Measurements from ENCODE around the gene PHACTR2.
A peak's percentile ranks its signal among the peaks of the same experiment; 100 is the strongest.

Gene PHACTR2

GRCh38 chr6:143803769-143804568 lies 126.2 kb downstream of the PHACTR2 start:
- no CpG with 5 or more reads among the region's 9 CpGs for WGBS (ENCODE audit: extremely low coverage, insufficient coverage, low lambda C conversion rate)
- Histone ChIP-seq H3K36me3 (ENCODE audit: control insufficient read depth, insufficient read depth, low read length) (peaks cover 4% of the 10 kb centered on the region), H3K4ac (ENCODE audit: low read depth, low read length) (peak overlapping the region; percentile 72)

GRCh38 chr6:143804835-143805239 lies 127.1 kb downstream of the PHACTR2 start:
- Histone ChIP-seq H3K79me2 (ENCODE audit: control insufficient read depth, insufficient read depth, low read length) (no peaks in the 10 kb centered on the region), H3K4me3 (ENCODE audit: low read length) (no peak overlapping the region), H2BK5ac (ENCODE audit: low read length) (no peak overlapping the region), H3K4ac (ENCODE audit: low read depth, low read length) (no peak overlapping the region), H3K4me2 (ENCODE audit: low read length) (no peak overlapping the region), H2BK15ac (replicated peaks; ENCODE audit: low read depth) (no peak overlapping the region), H2BK120ac (ENCODE audit: low read depth, low read length) (no peak overlapping the region), H4K5ac (ENCODE audit: low read length) (no peak overlapping the region), H3K79me1 (ENCODE audit: low read length) (no peaks in the 10 kb centered on the region), H3K9ac (ENCODE audit: low read length) (no peak overlapping the region), H3K23ac (ENCODE audit: low read length) (no peak overlapping the region), H3K56ac (ENCODE audit: low read length) (no peak overlapping the region), H4K8ac (ENCODE audit: low read depth, low read length) (no peak overlapping the region), H3K36me3 (ENCODE audit: control insufficient read depth, insufficient read depth, low read length) (peaks cover 4% of the 10 kb centered on the region), H2AK5ac (ENCODE audit: low read length) (no peak overlapping the region), H3K4me1 (ENCODE audit: control insufficient read depth, low read depth, low read length) (no peaks in the 10 kb centered on the region), H3K27me3 (ENCODE audit: insufficient read depth, low read length, poor library complexity) (no peaks in the 10 kb centered on the region), H3K27ac (ENCODE audit: low read depth, low read length) (no peak overlapping the region), H3K18ac (ENCODE audit: low read length) (no peak overlapping the region)
- no CpG with 5 or more reads among the region's 4 CpGs for WGBS (ENCODE audit: extremely low coverage, insufficient coverage, low lambda C conversion rate)
- no peak for DNase-seq

More at GRCh38 chr6:143803769-143804568, 126.2 kb downstream of the PHACTR2 start:
- Histone ChIP-seq H3K4me1 (ENCODE audit: control insufficient read depth, low read depth, low read length) (no peaks in the 10 kb centered on the region), H3K23ac (ENCODE audit: low read length) (no peak overlapping the region), H3K18ac (ENCODE audit: low read length) (no peak overlapping the region), H3K79me1 (ENCODE audit: low read length) (no peaks in the 10 kb centered on the region), H3K9ac (ENCODE audit: low read length) (no peak overlapping the region), H3K56ac (ENCODE audit: low read length) (peak overlapping the region; percentile 36), H3K79me2 (ENCODE audit: control insufficient read depth, insufficient read depth, low read length) (no peaks in the 10 kb centered on the region), H4K8ac (ENCODE audit: low read depth, low read length) (no peak overlapping the region), H3K4me3 (ENCODE audit: low read length) (no peak overlapping the region), H2AK5ac (ENCODE audit: low read length) (no peak overlapping the region), H3K27ac (ENCODE audit: low read depth, low read length) (peak overlapping the region; percentile 0), H2BK120ac (ENCODE audit: low read depth, low read length) (peak overlapping the region; percentile 19), H3K27me3 (ENCODE audit: insufficient read depth, low read length, poor library complexity) (no peaks in the 10 kb centered on the region), H2BK5ac (ENCODE audit: low read length) (no peak overlapping the region), H4K5ac (ENCODE audit: low read length) (peak overlapping the region; percentile 59), H3K4me2 (ENCODE audit: low read length) (no peak overlapping the region), H2BK15ac (replicated peaks; ENCODE audit: low read depth) (no peak overlapping the region)
- peak; percentile 82 for DNase-seq

- H3K9ac ChIP-seq (ENCODE audit: low read length) = no peak overlapping the region
- peaks cover 4% of the 10 kb centered on the region for H3K36me3 ChIP-seq (ENCODE audit: control insufficient read depth, insufficient read depth, low read length)
- H2BK15ac ChIP-seq (replicated peaks; ENCODE audit: low read depth) = no peak overlapping the region
- H3K27ac ChIP-seq (ENCODE audit: low read depth, low read length) = no peak overlapping the region
- H2BK120ac ChIP-seq (ENCODE audit: low read depth, low read length) = no peak overlapping the region
- no peak overlapping the region for H3K23ac ChIP-seq (ENCODE audit: low read length)
- no peaks in the 10 kb centered on the region for H3K79me2 ChIP-seq (ENCODE audit: control insufficient read depth, insufficient read depth, low read length)
- H3K56ac ChIP-seq (ENCODE audit: low read length) = no peak overlapping the region
- no peak overlapping the region for H4K5ac ChIP-seq (ENCODE audit: low read length)
- WGBS (ENCODE audit: extremely low coverage, insufficient coverage, low lambda C conversion rate) = no CpG with 5 or more reads among the region's 8 CpGs
- H3K79me1 ChIP-seq (ENCODE audit: low read length) = no peaks in the 10 kb centered on the region
- no peaks in the 10 kb centered on the region for H3K4me1 ChIP-seq (ENCODE audit: control insufficient read depth, low read depth, low read length)
- H3K4ac ChIP-seq (ENCODE audit: low read depth, low read length) = no peak overlapping the region
- H3K4me3 ChIP-seq (ENCODE audit: low read length) = no peak overlapping the region
- no peak overlapping the region for H3K18ac ChIP-seq (ENCODE audit: low read length)
- no peak overlapping the region for H3K4me2 ChIP-seq (ENCODE audit: low read length)
- H2BK5ac ChIP-seq (ENCODE audit: low read length) = no peak overlapping the region
- H2AK5ac ChIP-seq (ENCODE audit: low read length) = no peak overlapping the region
- H3K27me3 ChIP-seq (ENCODE audit: insufficient read depth, low read length, poor library complexity) = no peaks in the 10 kb centered on the region
- no peak for DNase-seq
- no peak overlapping the region for H4K8ac ChIP-seq (ENCODE audit: low read depth, low read length)
Measured at GRCh38 chr6:143806282-143807102, 128.7 kb downstream of the PHACTR2 start.

GRCh38 chr6:143807103-143807772 lies 129.5 kb downstream of the PHACTR2 start:
- Histone ChIP-seq H3K4ac (ENCODE audit: low read depth, low read length) (no peak overlapping the region), H3K4me1 (ENCODE audit: control insufficient read depth, low read depth, low read length) (no peaks in the 10 kb centered on the region), H3K4me2 (ENCODE audit: low read length) (no peak overlapping the region), H3K27ac (ENCODE audit: low read depth, low read length) (no peak overlapping the region), H4K5ac (ENCODE audit: low read length) (no peak overlapping the region), H3K23ac (ENCODE audit: low read length) (no peak overlapping the region), H3K79me2 (ENCODE audit: control insufficient read depth, insufficient read depth, low read length) (no peaks in the 10 kb centered on the region), H2BK120ac (ENCODE audit: low read depth, low read length) (no peak overlapping the region), H3K56ac (ENCODE audit: low read length) (no peak overlapping the region), H3K36me3 (ENCODE audit: control insufficient read depth, insufficient read depth, low read length) (peaks cover 4% of the 10 kb centered on the region), H2BK15ac (replicated peaks; ENCODE audit: low read depth) (no peak overlapping the region), H4K8ac (ENCODE audit: low read depth, low read length) (no peak overlapping the region), H3K9ac (ENCODE audit: low read length) (no peak overlapping the region), H3K79me1 (ENCODE audit: low read length) (no peaks in the 10 kb centered on the region), H3K18ac (ENCODE audit: low read length) (no peak overlapping the region), H3K27me3 (ENCODE audit: insufficient read depth, low read length, poor library complexity) (no peaks in the 10 kb centered on the region), H2AK5ac (ENCODE audit: low read length) (no peak overlapping the region), H3K4me3 (ENCODE audit: low read length) (no peak overlapping the region), H2BK5ac (ENCODE audit: low read length) (no peak overlapping the region)
- WGBS (ENCODE audit: extremely low coverage, insufficient coverage, low lambda C conversion rate) = no CpG with 5 or more reads among the region's 6 CpGs
- no peak for DNase-seq

- H3K27ac ChIP-seq (ENCODE audit: low read depth, low read length) = no peak overlapping the region
- H2AK5ac ChIP-seq (ENCODE audit: low read length) = no peak overlapping the region
- H3K4me2 ChIP-seq (ENCODE audit: low read length) = no peak overlapping the region
- H2BK120ac ChIP-seq (ENCODE audit: low read depth, low read length) = no peak overlapping the region
- peaks cover 4% of the 10 kb centered on the region for H3K36me3 ChIP-seq (ENCODE audit: control insufficient read depth, insufficient read depth, low read length)
- no peak overlapping the region for H4K8ac ChIP-seq (ENCODE audit: low read depth, low read length)
- no peak overlapping the region for H3K23ac ChIP-seq (ENCODE audit: low read length)
- H3K18ac ChIP-seq (ENCODE audit: low read length) = no peak overlapping the region
- no peak overlapping the region for H3K9ac ChIP-seq (ENCODE audit: low read length)
- H3K27me3 ChIP-seq (ENCODE audit: insufficient read depth, low read length, poor library complexity) = no peaks in the 10 kb centered on the region
- H2BK5ac ChIP-seq (ENCODE audit: low read length) = no peak overlapping the region
- H3K56ac ChIP-seq (ENCODE audit: low read length) = no peak overlapping the region
- no peaks in the 10 kb centered on the region for H3K79me2 ChIP-seq (ENCODE audit: control insufficient read depth, insufficient read depth, low read length)
- no peaks in the 10 kb centered on the region for H3K79me1 ChIP-seq (ENCODE audit: low read length)
- H2BK15ac ChIP-seq (replicated peaks; ENCODE audit: low read depth) = no peak overlapping the region
- H3K4ac ChIP-seq (ENCODE audit: low read depth, low read length) = no peak overlapping the region
- WGBS (ENCODE audit: extremely low coverage, insufficient coverage, low lambda C conversion rate) = no CpG with 5 or more reads among the region's 2 CpGs
- no peak overlapping the region for H3K4me3 ChIP-seq (ENCODE audit: low read length)
- DNase-seq = no peak
- no peaks in the 10 kb centered on the region for H3K4me1 ChIP-seq (ENCODE audit: control insufficient read depth, low read depth, low read length)
- no peak overlapping the region for H4K5ac ChIP-seq (ENCODE audit: low read length)
Measured at GRCh38 chr6:143810745-143811144, 133.0 kb downstream of the PHACTR2 start.

All from mesendoderm (in vitro differentiated cells).